ENCODE measurements around the gene NINL. TPM values are rescaled to one million over a fixed set of nuclear protein-coding genes. Genes with fewer than 3 reads are reported as not detected.
"Not testable (repeated sequence)": the region's sequence is repeated elsewhere in the genome, so short reads cannot be mapped to it uniquely, and the experiment has no call there.

The NINL gene
- total RNA-seq, 1 experiment from 2014 or later: 7.2 TPM

GRCh38 chr20:25563362-25563761 is 22.0 kb downstream of the NINL start:
- no TSS peak for BruUV-seq (replicated peaks)
- no peak overlapping the region for H3K27ac ChIP-seq (ENCODE audit: low read depth, low read length)
- no peaks in the 10 kb centered on the region for H4K20me1 ChIP-seq (ENCODE audit: insufficient read depth)
- no peak overlapping the region for H3K9ac ChIP-seq (ENCODE audit: low read length)
- H3K4me1 ChIP-seq (ENCODE audit: control insufficient read depth in 1 of 2, insufficient read depth in 2 of 2, low read length in 2 of 2): no peaks in the 10 kb centered on the region
- POLR2A ChIA-PET: no interaction called here
- H3K79me2 ChIP-seq (ENCODE audit: insufficient read depth, low read length): 0 out of 2 replicates have a peak, but pooled peaks cover 4% of the 10 kb centered on the region
- no peaks in the 10 kb centered on the region for H3K27me3 ChIP-seq (ENCODE audit: insufficient read depth, low read length)
- no peak for DNase-seq (ENCODE audit: low read depth, low spot score)
- H3K9me2 ChIP-seq (ENCODE audit: insufficient read depth): no peaks in the 10 kb centered on the region
- H3K36me3 ChIP-seq (ENCODE audit: control insufficient read depth in 1 of 2, insufficient read depth in 2 of 2, low read length in 2 of 2): no peaks in the 10 kb centered on the region
- RAD21 ChIA-PET (ENCODE audit: low non-redundant PET in 1 of 2, low total read pairs in 2 of 2, uncharacterized antibody in 2 of 2, unreplicated experiment in 2 of 2): no interaction called here
- no peak overlapping the region for H2AFZ ChIP-seq (ENCODE audit: low read depth, low read length, poor library complexity, severe bottlenecking)
- H3K4me3 ChIP-seq (replicated peaks in 1 of 2; ENCODE audit: low read depth in 1 of 2, low read length in 2 of 2): no peak overlapping the region
- ATAC-seq: no peak
- no peaks in the 10 kb centered on the region for H3K9me3 ChIP-seq (ENCODE audit: control insufficient read depth in 1 of 2, insufficient read depth in 1 of 2, low read depth in 1 of 2, low read length in 2 of 2)
- intact Hi-C loops (cut with micrococcal nuclease): no loop called here
- TF ChIP-seq FOSL1 (IDR thresholded peaks at IDR 0.05; ENCODE audit: low read depth): no peak
- TF ChIP-seq SIN3A (IDR thresholded peaks at IDR 0.05; ENCODE audit: low read depth): no peak
- TF ChIP-seq EZH2 (IDR thresholded peaks at IDR 0.05): no peak
- TF ChIP-seq EZH2phosphoT487 (IDR thresholded peaks at IDR 0.05; ENCODE audit: borderline replicate concordance): no peak
- TF ChIP-seq JUND (IDR thresholded peaks at IDR 0.05): no peak
- no peak for TF ChIP-seq SRF (IDR thresholded peaks at IDR 0.05; ENCODE audit: low read depth)
- no peak for TF ChIP-seq CBX3 (IDR thresholded peaks at IDR 0.05; ENCODE audit: low read depth)
- TF ChIP-seq CEBPB (IDR thresholded peaks at IDR 0.05; ENCODE audit: low read depth): no peak
- no peak for TF ChIP-seq CTCF (IDR thresholded peaks at IDR 0.05 in 2 of 3, conservative IDR thresholded peaks at IDR 0.05 in 1 of 3; ENCODE audit: borderline replicate concordance in 1 of 3, insufficient read depth in 1 of 3, low read depth in 2 of 3, low read length in 2 of 3)
- no peak for TF ChIP-seq MAX (IDR thresholded peaks at IDR 0.05)
- TF ChIP-seq SP1 (IDR thresholded peaks at IDR 0.05; ENCODE audit: low read depth): no peak
- no peak for TF ChIP-seq POLR2A (IDR thresholded peaks at IDR 0.05; ENCODE audit: borderline replicate concordance, extremely low read depth, insufficient read depth, insufficient read length)
- no peak for TF ChIP-seq RAD21 (IDR thresholded peaks at IDR 0.05; ENCODE audit: low read depth)
- TF ChIP-seq ELF1 (IDR thresholded peaks at IDR 0.05; ENCODE audit: borderline replicate concordance, low read depth): no peak
- no peak for TF ChIP-seq EGR1 (IDR thresholded peaks at IDR 0.05; ENCODE audit: low read depth)
- TF ChIP-seq POLR2AphosphoS5 (IDR thresholded peaks at IDR 0.05; ENCODE audit: low read depth, low read length): no peak
- no peak for TF ChIP-seq ZNF274 (IDR thresholded peaks at IDR 0.05; ENCODE audit: low read depth, low read length)
- TF ChIP-seq TCF7L2 (IDR thresholded peaks at IDR 0.05; ENCODE audit: borderline replicate concordance, extremely low read depth, insufficient read depth, insufficient read length): no peak
- H3K4me2 ChIP-seq (ENCODE audit: low read length): no peak overlapping the region
- CTCF ChIA-PET: no interaction called here

- POLR2A ChIA-PET; H3K9me2 ChIP-seq (ENCODE audit: insufficient read depth); CTCF ChIA-PET; H3K9me3 ChIP-seq (ENCODE audit: control insufficient read depth in 1 of 2, insufficient read depth in 1 of 2, low read depth in 1 of 2, low read length in 2 of 2); H3K4me3 ChIP-seq (replicated peaks in 1 of 2; ENCODE audit: low read depth in 1 of 2, low read length in 2 of 2); H3K36me3 ChIP-seq (ENCODE audit: control insufficient read depth in 1 of 2, insufficient read depth in 2 of 2, low read length in 2 of 2); H3K4me1 ChIP-seq (ENCODE audit: control insufficient read depth in 1 of 2, insufficient read depth in 2 of 2, low read length in 2 of 2); H3K79me2 ChIP-seq (ENCODE audit: insufficient read depth, low read length); H3K9ac ChIP-seq (ENCODE audit: low read length); H2AFZ ChIP-seq (ENCODE audit: low read depth, low read length, poor library complexity, severe bottlenecking); ATAC-seq; intact Hi-C loops (cut with micrococcal nuclease); DNase-seq (ENCODE audit: low read depth, low spot score); H3K27ac ChIP-seq (ENCODE audit: low read depth, low read length); BruUV-seq (replicated peaks); H3K27me3 ChIP-seq (ENCODE audit: insufficient read depth, low read length); RAD21 ChIA-PET (ENCODE audit: low non-redundant PET in 1 of 2, low total read pairs in 2 of 2, uncharacterized antibody in 2 of 2, unreplicated experiment in 2 of 2); H4K20me1 ChIP-seq (ENCODE audit: insufficient read depth); H3K4me2 ChIP-seq (ENCODE audit: low read length): not testable (repeated sequence)
These were observed 23.6 kb downstream of the NINL start for GRCh38 chr20:25561771-25562170.
